Adrenal gland (tissue), 12 donors: Measurements from ENCODE around the gene STT3B. TPM values are rescaled to one million over a fixed set of nuclear protein-coding genes. Genes with fewer than 3 reads are reported as not detected.

Experiments used
- DNase-seq, 7 donors: peaks; one replicate each; pipeline ENCODE4 v3.0.0-alpha.2; 2019 to 2020
- H3K27ac ChIP-seq, 5 donors: fragments of 200-600 bp; sonication (generic) in 4 of 5; 1 replicate in 3 of 5; 2 replicates in 2 of 5; pipeline versions ENCODE4 v1.5.1 to v1.8.0; 2016 to 2020; ENCODE audit warnings: mild to moderate bottlenecking in 1 of 5
- H3K27me3 ChIP-seq: fragments of 200-600 bp; 2 replicates; pipeline ENCODE4 v1.8.0; 2021
- H3K36me3 ChIP-seq, 2 donors: fragments of 200-600 bp; replicated peaks in 1 of 2; 1 replicate in 1 of 2; 2 replicates in 1 of 2; pipeline versions ENCODE4 v1.5.1 to v1.8.0; 2018 to 2022
- H3K4me1 ChIP-seq, 2 donors: fragments of 200-600 bp; replicated peaks in 1 of 2; 1 replicate in 1 of 2; 2 replicates in 1 of 2; pipeline versions ENCODE4 v1.5.1 to v1.8.0; 2018 to 2021
- H3K4me3 ChIP-seq, 4 donors: fragments of 200-600 bp; sonication (generic) in 3 of 4; one replicate each; pipeline ENCODE4 v1.5.1; 2016 to 2018
- H3K9me3 ChIP-seq, 3 donors: fragments of 200-600 bp; sonication (generic) in 1 of 3; replicated peaks in 1 of 3; 1 replicate in 2 of 3; 2 replicates in 1 of 3; pipeline versions ENCODE4 v1.5.1 to v1.8.0; 2016 to 2021
- POLR2A ChIP-seq, 2 donors: fragments of 450-650 bp; IDR thresholded peaks; one replicate each; pipeline ENCODE4 v1.6.1; 2017; ENCODE audit warnings: antibody characterized with exemption in 2 of 2, mild to moderate bottlenecking in 2 of 2, moderate library complexity in 1 of 2
- WGBS, 4 donors: extraction: QIAGEN DNeasy Blood & Tissue Kit in 2 of 4; methylation state at CpG; one replicate each; pipeline versions ENCODE4 v1.1.5 to v1.1.7; 2013 to 2017; 5-methylcytosine and 5-hydroxymethylcytosine counted together
- intact Hi-C, 2 donors: fragments of 100-400 bp; cut with DNase I; formaldehyde crosslinking; loops; one replicate each; pipeline versions ENCODE4 v1.14.1 to v1.15.0; 2022 to 2023
- polyA plus RNA-seq, 3 donors: library from polyadenylated mRNA; stranded (reverse); fragments of 200-250 nt in 2 of 3; fragments of 350-450 nt in 1 of 3; fragmentation: Illumina TruSeq in 1 of 3; extraction: RNeasy Lipid Tissue Mini Kit (QIAGEN cat#74804) in 1 of 3; gene quantifications; one replicate each; pipeline ENCODE4 v1.2.3, GENCODE V29; 2013 to 2014
- total RNA-seq, 9 donors: library from RNA; depleted of rRNA in 4 of 9; stranded (reverse); fragments of >200 nt in 4 of 9; fragments of 120-200 nt in 1 of 9; fragmentation: NEBNext Ultra II Directional in 1 of 9; extraction: Animal tissue kit (Norgen Biotek cat#: 25700) in 1 of 9; gene quantifications; one replicate each; pipeline versions ENCODE4 v1.1.0 to v1.2.4, GENCODE V29; 2013 to 2023
- TF ChIP-seq, protein P1 (sequence below), 6 experiments: fragments of 450-650 bp in 4 of 6; fragments of 200-600 bp in 2 of 6; sonication (generic) in 1 of 6; IDR thresholded peaks; 1 replicate in 5 of 6; 2 replicates in 1 of 6; pipeline versions ENCODE4 v1.5.1 to v1.8.0; 2016 to 2021; ENCODE audit warnings: antibody characterized with exemption in 6 of 6, mild to moderate bottlenecking in 2 of 6, moderate library complexity in 1 of 6
- donor health status: healthy with polysubstance abuse.
- donor health status: Bipolar disorder and iron deficiency.
- donor health status: DM: yes; HTN: yes; CAD: no.
- donor health status: DM: no; HTN: no; CAD: no.
- donor health status: DM: no; HTN: no; CAD: no.
- donor health status: DM: yes; HTN: yes; CAD: no.

Gene STT3B
- total and polyA plus RNA-seq, 12 donors, result 38.0 to 141 (median 104) TPM

DNA sequence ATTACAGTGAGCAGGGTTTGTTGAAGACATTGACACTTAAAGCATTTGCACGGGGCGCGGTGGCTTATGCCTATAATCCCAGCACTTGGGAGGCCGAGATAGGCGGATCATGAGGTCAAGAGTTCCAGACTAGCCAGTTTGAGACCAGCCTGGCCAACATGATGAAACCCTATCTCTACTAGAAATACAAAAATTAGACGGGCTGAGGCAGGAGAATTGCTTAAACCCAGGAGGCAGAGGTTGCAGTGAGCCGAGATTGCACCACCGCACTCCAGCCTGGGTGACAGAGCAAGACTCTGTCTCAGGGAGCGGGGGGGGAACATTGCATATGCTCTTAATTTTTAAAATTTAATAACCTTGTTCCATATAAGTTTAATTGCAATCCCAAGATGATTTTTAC is 11.9 kb downstream of the STT3B start:
- Histone ChIP-seq H3K4me3 (no peak overlapping the region), H3K27me3 (no peaks in the 10 kb centered on the region), H3K9me3 (peaks cover 0 to 4% (median 0%) of the 10 kb centered on the region in 3 donors), H3K27ac (peak overlapping the region in 2 of 5 donors; percentile 38 to 51), H3K36me3 (no peaks in the 10 kb centered on the region), H3K4me1 (peaks cover 0 to 68% of the 10 kb centered on the region in 2 donors)
- TF ChIP-seq, protein P1, sequence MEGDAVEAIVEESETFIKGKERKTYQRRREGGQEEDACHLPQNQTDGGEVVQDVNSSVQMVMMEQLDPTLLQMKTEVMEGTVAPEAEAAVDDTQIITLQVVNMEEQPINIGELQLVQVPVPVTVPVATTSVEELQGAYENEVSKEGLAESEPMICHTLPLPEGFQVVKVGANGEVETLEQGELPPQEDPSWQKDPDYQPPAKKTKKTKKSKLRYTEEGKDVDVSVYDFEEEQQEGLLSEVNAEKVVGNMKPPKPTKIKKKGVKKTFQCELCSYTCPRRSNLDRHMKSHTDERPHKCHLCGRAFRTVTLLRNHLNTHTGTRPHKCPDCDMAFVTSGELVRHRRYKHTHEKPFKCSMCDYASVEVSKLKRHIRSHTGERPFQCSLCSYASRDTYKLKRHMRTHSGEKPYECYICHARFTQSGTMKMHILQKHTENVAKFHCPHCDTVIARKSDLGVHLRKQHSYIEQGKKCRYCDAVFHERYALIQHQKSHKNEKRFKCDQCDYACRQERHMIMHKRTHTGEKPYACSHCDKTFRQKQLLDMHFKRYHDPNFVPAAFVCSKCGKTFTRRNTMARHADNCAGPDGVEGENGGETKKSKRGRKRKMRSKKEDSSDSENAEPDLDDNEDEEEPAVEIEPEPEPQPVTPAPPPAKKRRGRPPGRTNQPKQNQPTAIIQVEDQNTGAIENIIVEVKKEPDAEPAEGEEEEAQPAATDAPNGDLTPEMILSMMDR (IDR thresholded peaks at IDR 0.05), result no peak
- no peak for TF ChIP-seq POLR2A (IDR thresholded peaks at IDR 0.05)
- DNase-seq, result peak in 5 of 7 donors; percentile 19 to 59 (median 33)
- WGBS, 4 donors, result 56 to 65% (median 59%) methylated on average over 9 of the region's 9 CpGs
- intact Hi-C loops, result no loop called here

- TF ChIP-seq, protein P1 (IDR thresholded peaks at IDR 0.05), result no peak
- TF ChIP-seq POLR2A (IDR thresholded peaks at IDR 0.05), result no peak
- Histone ChIP-seq H3K36me3 (no peaks in the 10 kb centered on the region), H3K9me3 (peaks cover 0 to 4% (median 0%) of the 10 kb centered on the region in 3 donors), H3K4me1 (peaks cover 0 to 53% of the 10 kb centered on the region in 2 donors), H3K27me3 (no peaks in the 10 kb centered on the region), H3K27ac (no peak overlapping the region), H3K4me3 (no peak overlapping the region)
- DNase-seq, result no peak
- 88 to 100% (median 94%) methylated on average over 1 of the region's 1 CpG for WGBS, 4 donors
- intact Hi-C loops, result no loop called here
Measured at GRCh38 chr3:31546162-31546561, 13.4 kb downstream of the STT3B start.

- Histone ChIP-seq H3K4me3 (no peak overlapping the region), H3K4me1 (peaks cover 0 to 47% of the 10 kb centered on the region in 2 donors), H3K9me3 (peaks cover 0 to 4% (median 0%) of the 10 kb centered on the region in 3 donors), H3K36me3 (no peaks in the 10 kb centered on the region), H3K27me3 (no peaks in the 10 kb centered on the region), H3K27ac (no peak overlapping the region)
- intact Hi-C loops, result no loop called here
- WGBS, 4 donors, result 58 to 78% (median 60%) methylated on average over 1 of the region's 1 CpG
- no peak for DNase-seq
- no peak for TF ChIP-seq POLR2A (IDR thresholded peaks at IDR 0.05)
- TF ChIP-seq, protein P1 (IDR thresholded peaks at IDR 0.05), result no peak
Measured at GRCh38 chr3:31546725-31547124, 14.0 kb downstream of the STT3B start.

DNA sequence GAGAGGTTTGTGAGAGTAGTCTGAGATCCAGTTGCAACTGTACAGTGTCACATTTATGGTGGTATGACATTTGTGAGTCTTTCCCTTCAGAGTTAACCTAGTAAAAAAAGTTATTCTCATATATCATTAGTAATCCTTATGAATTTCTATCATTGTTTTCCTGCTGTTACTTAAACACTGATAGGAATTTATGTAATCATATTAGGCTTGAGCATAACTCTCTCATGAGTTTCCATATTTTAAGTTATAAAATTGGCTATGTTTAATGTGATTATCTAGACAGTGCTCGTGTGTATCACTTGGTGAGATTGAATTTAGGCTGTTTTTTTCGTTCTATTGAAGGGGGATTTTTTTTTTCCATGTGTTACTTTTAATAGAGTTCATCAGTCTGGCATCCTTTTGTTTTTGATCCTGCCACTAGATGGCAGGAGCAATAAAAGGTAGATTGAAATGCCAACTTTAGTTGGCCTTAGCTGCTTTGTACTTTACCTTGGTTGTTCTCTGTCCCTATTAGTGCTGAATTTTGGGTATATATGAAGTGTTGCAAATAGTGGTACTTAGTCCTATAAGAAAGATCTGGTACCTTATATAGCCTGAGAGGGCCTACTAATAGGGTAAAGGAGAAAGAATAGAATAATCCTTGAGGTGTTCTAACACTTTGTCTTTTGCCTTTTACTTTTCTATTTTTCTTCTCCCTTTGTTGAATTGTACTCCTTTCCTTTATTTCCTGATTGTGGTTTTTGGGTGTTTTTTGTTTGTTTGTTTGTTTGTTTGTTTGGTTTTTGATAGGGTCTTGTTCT is 17.9 kb downstream of the STT3B start:
- DNase-seq, result peak in 1 of 7 donors; percentile 24

More for the DNA sequence above, 17.9 kb downstream of the STT3B start:
- H3K4me1 ChIP-seq, result peaks cover 6 to 42% of the 10 kb centered on the region in 2 donors
- H3K9me3 ChIP-seq, result peaks cover 0 to 4% (median 0%) of the 10 kb centered on the region in 3 donors
- WGBS, 4 donors, result 2 to 14% (median 9%) methylated on average over 2 of the region's 2 CpGs
- H3K27me3 ChIP-seq, result no peaks in the 10 kb centered on the region
- H3K27ac ChIP-seq, result no peak overlapping the region
- intact Hi-C loops, result no loop called here
- TF ChIP-seq POLR2A (IDR thresholded peaks at IDR 0.05), result no peak
- TF ChIP-seq, protein P1 (IDR thresholded peaks at IDR 0.05), result peak; percentile 41 to 72 (median 62)
- no peaks in the 10 kb centered on the region for H3K36me3 ChIP-seq
- no peak overlapping the region for H3K4me3 ChIP-seq
